Measurements from ENCODE around the gene KCTD17. TPM values are rescaled to one million over a fixed set of nuclear protein-coding genes. Genes with fewer than 3 reads are reported as not detected.
A peak's percentile ranks its signal among the peaks of the same experiment; 100 is the strongest.

Gene KCTD17
- total RNA-seq, 1 donor from 2014 or later = 19.2 TPM

GRCh38 chr22:37009490-37009889 is 42.1 kb upstream of the KCTD17 start:
- H3K9me3 ChIP-seq = no peaks in the 10 kb centered on the region
- no peak for DNase-seq
- intact Hi-C loops (cut with DNase I) = no loop called here

DNA sequence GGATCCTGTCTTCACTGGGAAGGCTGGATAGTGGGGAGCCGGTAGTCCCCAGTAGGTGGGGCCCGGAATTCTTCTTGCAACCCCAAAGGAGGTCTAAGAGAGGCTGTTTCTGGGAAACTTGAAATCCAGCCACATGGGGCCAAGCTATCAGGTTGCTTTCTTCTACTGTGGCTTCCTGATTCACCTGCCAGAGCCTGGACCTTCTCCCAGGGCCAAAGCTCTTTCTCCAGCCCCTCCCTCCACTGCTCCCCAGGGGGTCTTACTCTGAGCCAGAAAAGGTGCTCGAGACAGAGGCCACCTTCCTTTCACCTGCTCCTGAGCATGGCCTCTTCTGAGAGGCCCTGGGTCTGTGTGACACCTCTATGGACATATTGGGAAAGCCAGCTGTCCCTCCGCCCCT is 41.4 kb upstream of the KCTD17 start:
- Histone ChIP-seq H3K9me3 (no peaks in the 10 kb centered on the region), H3K36me3 (no peaks in the 10 kb centered on the region), H3K27me3 (no peaks in the 10 kb centered on the region), H3K4me3 (no peak overlapping the region), H3K27ac (no peak overlapping the region), H3K4me1 (peaks cover 11% of the 10 kb centered on the region)
- no peak for TF ChIP-seq CTCF (IDR thresholded peaks at IDR 0.05)
- intact Hi-C loops (cut with DNase I) = no loop called here
- DNase-seq = no peak
- no peak for ATAC-seq

More at GRCh38 chr22:37009490-37009889, 42.1 kb upstream of the KCTD17 start:
- no peak for ATAC-seq
- peaks cover 11% of the 10 kb centered on the region for H3K4me1 ChIP-seq
- no peaks in the 10 kb centered on the region for H3K36me3 ChIP-seq
- H3K27me3 ChIP-seq = no peaks in the 10 kb centered on the region
- H3K27ac ChIP-seq = no peak overlapping the region
- no peak overlapping the region for H3K4me3 ChIP-seq
- no peak for TF ChIP-seq CTCF (IDR thresholded peaks at IDR 0.05)

GRCh38 chr22:37010976-37011375 is 40.6 kb upstream of the KCTD17 start:
- intact Hi-C loops (cut with DNase I) = no loop called here
- ATAC-seq (no peak), DNase-seq (peak; percentile 57)
- Histone ChIP-seq H3K36me3 (no peaks in the 10 kb centered on the region), H3K9me3 (no peaks in the 10 kb centered on the region), H3K4me1 (peaks cover 12% of the 10 kb centered on the region), H3K27me3 (no peaks in the 10 kb centered on the region), H3K4me3 (no peak overlapping the region), H3K27ac (no peak overlapping the region)
- TF ChIP-seq CTCF (IDR thresholded peaks at IDR 0.05) = no peak

DNA sequence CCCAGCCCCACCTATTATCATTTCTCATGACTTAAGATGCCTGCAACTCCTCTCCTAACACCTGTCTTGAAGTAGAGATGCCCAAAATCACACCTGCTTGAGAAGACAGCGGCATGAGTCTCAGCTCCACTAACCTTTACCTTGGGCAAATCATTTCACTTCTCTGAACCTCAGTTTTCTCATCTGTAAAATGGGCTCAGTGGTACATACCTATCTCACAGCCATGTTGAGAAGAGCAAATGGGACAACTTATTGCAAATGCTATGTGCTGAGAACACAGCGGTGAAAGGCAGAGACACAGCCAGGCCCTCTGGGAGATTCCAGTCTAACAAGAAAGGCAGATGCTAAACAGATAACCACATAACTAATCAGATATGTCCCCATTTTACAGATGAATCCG is 40.1 kb upstream of the KCTD17 start:
- Histone ChIP-seq H3K9me3 (no peaks in the 10 kb centered on the region), H3K27me3 (no peaks in the 10 kb centered on the region), H3K4me1 (peaks cover 17% of the 10 kb centered on the region), H3K36me3 (no peaks in the 10 kb centered on the region), H3K27ac (no peak overlapping the region), H3K4me3 (no peak overlapping the region)
- intact Hi-C loops (cut with DNase I) = no loop called here
- ATAC-seq (no peak), DNase-seq (peak; percentile 12)
- TF ChIP-seq CTCF (IDR thresholded peaks at IDR 0.05) = no peak

DNA sequence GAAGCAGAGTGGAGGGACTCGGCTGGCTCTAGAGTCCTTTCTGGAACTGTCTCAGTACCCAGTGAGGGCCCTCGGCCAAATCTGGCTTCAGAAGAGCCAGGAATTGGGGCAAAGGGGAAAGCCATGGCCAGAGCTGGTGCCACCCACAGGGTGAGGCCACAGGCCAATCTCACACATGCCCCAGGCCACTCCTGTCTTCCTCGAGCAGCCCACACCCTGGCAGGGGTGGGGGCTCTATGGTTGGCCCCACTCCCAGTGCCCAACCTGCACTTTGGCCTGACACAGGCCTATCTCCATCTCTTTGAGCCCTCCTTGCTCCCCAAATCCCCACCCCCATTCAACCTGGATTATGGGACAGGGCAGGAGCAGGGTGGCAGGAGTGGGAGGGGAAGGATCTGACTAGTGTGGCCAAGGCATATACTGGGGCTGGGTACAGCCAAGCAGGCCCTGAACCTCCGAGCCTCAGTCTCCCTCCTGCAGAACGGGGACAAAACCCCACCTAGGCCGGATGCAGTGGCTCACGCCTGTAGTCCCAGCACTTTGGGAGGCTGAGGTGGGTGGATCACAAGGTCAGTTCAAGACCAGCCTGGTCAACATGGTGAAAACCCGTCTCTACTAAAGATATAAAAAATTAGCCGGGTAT is 39.2 kb upstream of the KCTD17 start:
- no peak for TF ChIP-seq CTCF (IDR thresholded peaks at IDR 0.05)
- Histone ChIP-seq H3K27me3 (no peaks in the 10 kb centered on the region), H3K27ac (no peak overlapping the region), H3K9me3 (no peaks in the 10 kb centered on the region), H3K36me3 (no peaks in the 10 kb centered on the region), H3K4me3 (no peak overlapping the region), H3K4me1 (peaks cover 25% of the 10 kb centered on the region)
- no peak for DNase-seq
- peak; percentile 56 for ATAC-seq
- intact Hi-C loops (cut with DNase I) = no loop called here

DNA sequence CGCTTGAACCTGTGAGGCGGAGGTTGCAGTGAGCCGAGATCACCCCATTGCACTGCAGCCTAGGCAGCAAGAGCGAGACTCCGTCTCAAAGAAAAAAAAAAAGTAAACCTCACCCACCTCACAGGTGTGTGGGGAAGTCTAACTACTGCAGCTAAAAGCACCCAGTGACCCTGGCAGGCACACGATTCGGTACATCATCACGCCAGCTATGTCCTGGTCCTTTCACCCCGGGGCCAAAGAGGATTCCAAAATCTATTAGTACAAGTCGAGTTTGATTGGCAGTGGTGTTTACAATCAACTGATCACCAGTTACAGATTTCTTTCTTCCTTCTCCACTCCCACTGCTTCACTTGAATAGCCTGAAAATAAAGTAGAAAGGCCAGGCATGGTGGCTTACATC is 38.6 kb upstream of the KCTD17 start:
- Histone ChIP-seq H3K36me3 (peaks cover 4% of the 10 kb centered on the region), H3K27ac (no peak overlapping the region), H3K9me3 (no peaks in the 10 kb centered on the region), H3K4me1 (peaks cover 25% of the 10 kb centered on the region), H3K27me3 (no peaks in the 10 kb centered on the region), H3K4me3 (no peak overlapping the region)
- TF ChIP-seq CTCF (IDR thresholded peaks at IDR 0.05) = no peak
- intact Hi-C loops (cut with DNase I) = no loop called here
- DNase-seq (no peak), ATAC-seq (no peak)
